Pancreas (tissue), 10 donors: ENCODE data around the gene ELL. TPM values are rescaled to one million over a fixed set of nuclear protein-coding genes. Genes with fewer than 3 reads are reported as not detected.

ENCODE experiments used
- ATAC-seq, 4 donors: fragments of 200-7000 bp; cut with Tn5 transposase; one replicate each; pipeline versions ENCODE4 v1.8.0 to v1.9.1; 2020; ENCODE audit warnings: mild to moderate bottlenecking in 4 of 4, moderate library complexity in 4 of 4
- DNase-seq, 6 donors: peaks; one replicate each; pipeline ENCODE4 v3.0.0-alpha.2; 2020
- FAIRE-seq: peaks from 2 replicates; lab custom pipeline; 2012; peaks lifted over from hg19 to GRCh38; lab: Jason Lieb, UNC
- H3K27ac ChIP-seq, 4 donors: fragments of 200-600 bp; sonication (generic); 1 replicate in 3 of 4; 2 replicates in 1 of 4; pipeline versions ENCODE4 v1.5.0 to v1.8.0; 2020
- H3K27me3 ChIP-seq, 4 donors: fragments of 200-600 bp; one replicate each; pipeline ENCODE4 v1.8.0; 2021
- H3K36me3 ChIP-seq, 3 donors: fragments of 200-600 bp; sonication (generic) in 1 of 3; one replicate each; pipeline versions ENCODE4 v1.5.0 to v1.8.0; 2020 to 2021
- H3K4me1 ChIP-seq, 3 donors: fragments of 200-600 bp; one replicate each; pipeline ENCODE4 v1.8.0; 2021
- H3K4me3 ChIP-seq, 4 donors: fragments of 200-600 bp; sonication (generic) in 2 of 4; one replicate each; pipeline versions ENCODE4 v1.5.0 to v1.8.0; 2020 to 2021
- H3K9me3 ChIP-seq, 4 donors: fragments of 200-600 bp; one replicate each; pipeline ENCODE4 v1.8.0; 2021
- WGBS, 2 donors: extraction: QIAGEN DNeasy Blood & Tissue Kit; methylation state at CpG; one replicate each; pipeline ENCODE4 v1.1.7; 2013; 5-methylcytosine and 5-hydroxymethylcytosine counted together
- intact Hi-C, 3 donors: fragments of 100-400 bp; cut with DNase I; formaldehyde crosslinking; loops; one replicate each; pipeline versions ENCODE4 v1.11.1 to v1.14.2; 2022
- polyA plus RNA-seq, 2 donors: library from polyadenylated mRNA; stranded (reverse); fragments of 200-250 nt; gene quantifications; one replicate each; pipeline ENCODE4 v1.2.3, GENCODE V29; 2013
- total RNA-seq, 6 donors: library from RNA; stranded (reverse); fragmentation: NEBNext Ultra II Directional in 4 of 6; extraction: Animal tissue kit (Norgen Biotek cat#: 25700) in 4 of 6; gene quantifications; one replicate each; pipeline versions ENCODE4 v1.2.1 to v1.2.4, GENCODE V29; 2021 to 2023
- TF ChIP-seq, protein P1 (sequence below), 4 donors: fragments of 200-600 bp; sonication (generic) in 3 of 4; IDR thresholded peaks; one replicate each; pipeline versions ENCODE4 v1.5.0 to v1.8.0; 2021; ENCODE audit warnings: antibody characterized with exemption in 4 of 4
- donor health status: healthy with polysubstance abuse.
- donor health status: DM: no; HTN: no; CAD: no; lungs with moderate emphysema.
- donor health status: DM: no; HTN: no; CAD: no.
- donor health status: control.
- donor health status: control.
- donor health status: Bipolar disorder and iron deficiency.
- donor health status: DM: yes; HTN: yes; CAD: no.
- donor health status: DM: no; HTN: no; CAD: no.
- donor health status: DM: no; HTN: no; CAD: no.
- donor health status: DM: yes; HTN: yes; CAD: no.

The ELL gene
- total and polyA plus RNA-seq, 8 donors: 5.8 to 13.4 (median 9.8) TPM

DNA sequence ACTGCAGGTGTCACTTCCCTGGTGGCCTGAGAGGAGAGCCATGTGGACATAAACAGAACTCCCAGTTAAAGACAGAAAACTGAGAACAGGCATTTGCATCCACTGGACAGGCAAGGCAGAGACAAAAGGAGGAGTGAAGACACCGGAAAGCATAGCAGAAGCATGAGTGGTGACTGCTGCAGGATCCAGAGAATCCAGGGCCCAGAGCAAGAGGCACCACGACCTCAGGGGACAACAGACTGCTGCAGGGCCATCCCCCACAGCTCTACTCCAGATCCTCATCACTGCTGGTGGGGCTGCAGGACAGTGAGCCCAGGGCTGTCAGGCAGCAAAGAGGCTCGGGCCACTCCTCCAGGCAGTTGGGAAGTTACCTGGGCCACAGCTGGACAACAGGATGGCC, 69.5 kb downstream of the ELL start:
- no peak overlapping the region for H3K4me3 ChIP-seq
- no peaks in the 10 kb centered on the region for H3K9me3 ChIP-seq
- peaks cover 0 to 4% (median 0%) of the 10 kb centered on the region in 3 donors for H3K4me1 ChIP-seq
- TF ChIP-seq, protein P1, sequence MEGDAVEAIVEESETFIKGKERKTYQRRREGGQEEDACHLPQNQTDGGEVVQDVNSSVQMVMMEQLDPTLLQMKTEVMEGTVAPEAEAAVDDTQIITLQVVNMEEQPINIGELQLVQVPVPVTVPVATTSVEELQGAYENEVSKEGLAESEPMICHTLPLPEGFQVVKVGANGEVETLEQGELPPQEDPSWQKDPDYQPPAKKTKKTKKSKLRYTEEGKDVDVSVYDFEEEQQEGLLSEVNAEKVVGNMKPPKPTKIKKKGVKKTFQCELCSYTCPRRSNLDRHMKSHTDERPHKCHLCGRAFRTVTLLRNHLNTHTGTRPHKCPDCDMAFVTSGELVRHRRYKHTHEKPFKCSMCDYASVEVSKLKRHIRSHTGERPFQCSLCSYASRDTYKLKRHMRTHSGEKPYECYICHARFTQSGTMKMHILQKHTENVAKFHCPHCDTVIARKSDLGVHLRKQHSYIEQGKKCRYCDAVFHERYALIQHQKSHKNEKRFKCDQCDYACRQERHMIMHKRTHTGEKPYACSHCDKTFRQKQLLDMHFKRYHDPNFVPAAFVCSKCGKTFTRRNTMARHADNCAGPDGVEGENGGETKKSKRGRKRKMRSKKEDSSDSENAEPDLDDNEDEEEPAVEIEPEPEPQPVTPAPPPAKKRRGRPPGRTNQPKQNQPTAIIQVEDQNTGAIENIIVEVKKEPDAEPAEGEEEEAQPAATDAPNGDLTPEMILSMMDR (IDR thresholded peaks at IDR 0.05): no peak
- H3K27ac ChIP-seq: no peak overlapping the region
- intact Hi-C loops: loop anchor here in 1 of 3 donors (10.0 kb wide), 1 partner anchor 532 kb away; no protein-coding TSS in a partner anchor
- DNase-seq: peak in 1 of 6 donors; percentile 6
- FAIRE-seq: no peak
- H3K36me3 ChIP-seq: peaks cover 0 to 21% (median 8%) of the 10 kb centered on the region in 3 donors
- 77 to 84% methylated on average over 3 of the region's 3 CpGs for WGBS, 2 donors
- ATAC-seq: no peak
- H3K27me3 ChIP-seq: no peaks in the 10 kb centered on the region

DNA sequence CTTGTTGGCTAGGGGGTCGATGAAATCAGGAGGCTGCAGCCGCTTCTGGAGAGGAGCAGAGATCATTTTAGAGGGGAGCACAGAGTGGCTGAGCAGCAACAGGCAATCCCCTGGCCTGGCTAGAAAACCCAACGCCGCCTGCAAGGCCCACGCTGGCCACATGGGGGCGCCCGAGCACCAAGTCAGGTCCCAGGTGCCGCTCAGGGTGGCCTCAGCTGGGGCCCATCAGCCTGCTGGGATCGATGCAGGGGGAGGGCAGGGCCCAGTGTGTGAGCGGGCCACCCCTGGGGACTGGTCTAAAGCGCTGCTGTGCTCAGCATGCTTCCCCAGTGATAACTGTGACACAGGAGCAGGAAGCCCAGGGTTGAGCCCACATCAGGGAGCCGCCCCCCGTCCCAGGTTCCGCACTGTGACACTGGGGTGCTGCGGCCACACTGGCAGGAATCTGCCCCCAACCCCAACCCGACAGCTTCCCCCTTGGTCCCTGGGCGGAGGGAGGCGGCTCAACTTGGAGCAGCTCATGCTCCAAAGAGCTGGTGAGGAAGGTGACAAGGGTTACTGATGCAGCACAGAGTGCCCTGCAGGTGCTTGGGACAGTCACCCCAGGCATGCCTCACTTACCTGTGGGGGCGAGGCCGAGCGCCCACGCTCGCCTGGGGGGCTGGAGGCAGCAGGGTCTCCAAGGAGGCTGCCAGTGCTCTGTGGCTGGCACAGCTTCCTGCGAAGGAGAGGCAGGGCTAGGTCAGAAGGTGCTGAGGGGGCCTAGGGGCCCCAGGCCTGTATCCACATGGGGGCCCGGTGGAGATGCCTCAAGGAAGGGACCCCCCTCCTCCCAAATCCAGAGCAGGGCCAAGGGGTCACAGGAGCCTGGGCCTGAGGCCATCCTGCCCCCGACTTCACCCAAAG, 70.7 kb downstream of the ELL start:
- Histone ChIP-seq H3K27me3 (no peaks in the 10 kb centered on the region), H3K36me3 (peaks cover 0 to 31% (median 12%) of the 10 kb centered on the region in 3 donors), H3K4me3 (no peak overlapping the region), H3K4me1 (peaks cover 0 to 4% (median 0%) of the 10 kb centered on the region in 3 donors), H3K27ac (no peak overlapping the region), H3K9me3 (no peaks in the 10 kb centered on the region)
- TF ChIP-seq, protein P1 (IDR thresholded peaks at IDR 0.05): peak; percentile 94 to 99 (median 98)
- no peak for FAIRE-seq
- ATAC-seq: peak; percentile 85 to 96 (median 90)
- peak in 5 of 6 donors; percentile 79 to 97 (median 91) for DNase-seq
- intact Hi-C loops: loop anchor here in 1 of 3 donors (10.0 kb wide), 1 partner anchor 534 kb away; no protein-coding TSS in a partner anchor
- WGBS, 2 donors: 44 to 49% methylated on average over 23 to 26 of the region's 26 CpGs

DNA sequence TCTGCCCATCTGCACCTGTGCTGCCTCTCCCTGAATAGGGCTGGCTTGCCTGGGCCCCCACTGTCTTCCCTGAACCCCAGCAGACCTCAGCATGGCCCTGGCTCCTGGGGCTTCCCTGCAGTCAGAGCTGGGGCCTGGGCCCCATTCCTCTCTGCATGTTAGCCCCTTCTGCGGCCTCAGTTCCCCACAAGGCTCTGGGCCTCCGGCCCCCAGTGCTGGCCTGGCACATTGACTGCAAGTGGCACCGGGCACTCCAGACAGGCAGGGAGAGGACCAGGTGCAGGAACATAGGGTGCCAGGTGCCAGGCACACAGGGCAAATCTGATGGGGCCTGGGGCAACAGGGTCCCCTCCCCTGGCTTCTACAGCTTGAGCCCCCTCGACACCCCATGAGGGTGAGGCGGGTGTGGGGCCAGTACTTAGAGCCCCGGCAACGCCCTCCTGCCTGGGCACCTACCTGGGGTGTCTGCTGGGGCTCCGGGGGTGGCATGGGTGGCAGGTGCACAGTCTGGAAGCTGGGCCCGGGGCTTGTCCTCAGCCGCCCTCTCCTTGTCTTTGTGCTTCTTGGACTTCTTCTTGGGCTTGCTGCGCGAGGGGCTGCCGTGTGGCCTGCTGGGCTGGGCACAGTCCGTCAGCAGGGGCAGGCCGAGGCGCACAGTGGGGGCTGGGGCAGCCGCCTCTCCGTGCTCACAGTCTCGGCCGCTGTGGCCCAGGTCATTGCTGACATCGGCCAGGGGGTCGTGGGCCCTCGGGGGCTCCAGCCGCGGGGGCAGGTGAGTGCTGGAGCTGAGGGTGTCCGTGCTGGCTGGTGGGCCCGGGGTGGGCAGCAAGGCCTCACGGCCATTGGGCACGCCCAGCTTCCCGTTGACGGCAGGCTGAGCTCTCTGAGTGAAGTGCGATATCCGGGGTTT, 71.6 kb downstream of the ELL start:
- peaks cover 0 to 40% (median 20%) of the 10 kb centered on the region in 3 donors for H3K36me3 ChIP-seq
- 66 to 74% methylated on average over 28 to 33 of the region's 33 CpGs for WGBS, 2 donors
- peaks cover 0 to 4% (median 0%) of the 10 kb centered on the region in 3 donors for H3K4me1 ChIP-seq
- peak in 2 of 6 donors; percentile 47 to 59 for DNase-seq
- FAIRE-seq: no peak
- H3K27me3 ChIP-seq: no peaks in the 10 kb centered on the region
- H3K27ac ChIP-seq: no peak overlapping the region
- H3K9me3 ChIP-seq: no peaks in the 10 kb centered on the region
- intact Hi-C loops: loop anchor here in 1 of 3 donors (10.0 kb wide), 1 partner anchor 535 kb away; no protein-coding TSS in a partner anchor
- ATAC-seq: peak in 1 of 4 donors; percentile 2
- TF ChIP-seq, protein P1 (IDR thresholded peaks at IDR 0.05): no peak
- H3K4me3 ChIP-seq: no peak overlapping the region

DNA sequence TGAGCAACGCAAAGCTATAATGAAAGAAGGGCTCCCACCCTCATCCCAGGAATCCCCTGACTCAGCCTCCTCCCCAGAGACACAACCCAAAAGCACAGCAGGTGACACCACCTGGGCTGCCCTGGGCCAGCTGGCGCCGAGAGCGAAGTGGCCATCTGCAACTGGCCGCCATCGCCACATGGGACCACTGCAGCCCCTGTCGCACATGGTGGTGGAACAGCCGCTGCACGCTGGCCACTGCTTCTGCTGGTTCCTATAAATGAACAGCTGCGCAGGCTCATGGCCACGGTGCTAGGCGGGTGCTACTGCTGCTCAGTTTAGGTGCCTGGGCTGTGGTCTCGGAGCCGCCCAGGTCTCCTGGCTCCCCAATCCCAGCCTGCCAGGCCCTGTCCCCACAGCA, 72.3 kb downstream of the ELL start:
- ATAC-seq (no peak), FAIRE-seq (no peak), DNase-seq (peak in 1 of 6 donors; percentile 31)
- no peak overlapping the region for H3K27ac ChIP-seq
- H3K36me3 ChIP-seq: peaks cover 2 to 47% (median 20%) of the 10 kb centered on the region in 3 donors
- TF ChIP-seq, protein P1 (IDR thresholded peaks at IDR 0.05): no peak
- intact Hi-C loops: loop anchor here in 1 of 3 donors (10.0 kb wide), 1 partner anchor 395 kb away; no protein-coding TSS in a partner anchor
- WGBS, 2 donors: 93 to 96% methylated on average over 14 of the region's 14 CpGs
- H3K4me3 ChIP-seq: no peak overlapping the region
- no peaks in the 10 kb centered on the region for H3K9me3 ChIP-seq
- peaks cover 0 to 4% (median 0%) of the 10 kb centered on the region in 3 donors for H3K4me1 ChIP-seq
- no peaks in the 10 kb centered on the region for H3K27me3 ChIP-seq
